ENCODE results near the gene RPL36A. TPM values are rescaled to one million over a fixed set of nuclear protein-coding genes. Genes with fewer than 3 reads are reported as not detected.

The RPL36A gene
- total and polyA plus RNA-seq, 9 of the 15 experiments (the other 6 are each of a cell fraction or from before 2014, with no cell fraction given) = 412 to 4,539 (median 3,209) TPM

DNA sequence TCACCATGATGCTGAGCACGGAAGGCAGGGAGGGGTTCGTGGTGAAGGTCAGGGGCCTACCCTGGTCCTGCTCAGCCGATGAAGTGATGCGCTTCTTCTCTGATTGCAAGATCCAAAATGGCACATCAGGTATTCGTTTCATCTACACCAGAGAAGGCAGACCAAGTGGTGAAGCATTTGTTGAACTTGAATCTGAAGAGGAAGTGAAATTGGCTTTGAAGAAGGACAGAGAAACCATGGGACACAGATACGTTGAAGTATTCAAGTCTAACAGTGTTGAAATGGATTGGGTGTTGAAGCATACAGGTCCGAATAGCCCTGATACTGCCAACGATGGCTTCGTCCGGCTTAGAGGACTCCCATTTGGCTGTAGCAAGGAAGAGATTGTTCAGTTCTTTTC is 21.2 kb downstream of the RPL36A start:
- Histone ChIP-seq H2AFZ (ENCODE audit: low read depth, low read length) (no peak overlapping the region), H3K4me1 (replicated peaks in 1 of 2; ENCODE audit: control insufficient read depth in 2 of 2, insufficient read depth in 2 of 2, low read length in 2 of 2) (peaks cover 0 to 10% of the 10 kb centered on the region in 2 experiments; a peak in 3 of 5 replicates), H3K9me1 (ENCODE audit: control insufficient read depth, insufficient read depth, low read length) (no peaks in the 10 kb centered on the region), H4K20me1 (replicated peaks; ENCODE audit: control insufficient read depth, insufficient read depth, low read length) (no peaks in the 10 kb centered on the region; the same call in 1 of the 2 replicates), H3K27me3 (ENCODE audit: control insufficient read depth in 2 of 2, insufficient read depth in 2 of 2, low read length in 2 of 2) (no peaks in the 10 kb centered on the region; a peak in 1 of 5 replicates), H3K9me3 (replicated peaks; ENCODE audit: control insufficient read depth, insufficient read depth, low read depth, low read length) (no peaks in the 10 kb centered on the region), H3K9ac (ENCODE audit: insufficient read depth in 1 of 2, low read depth in 2 of 2, low read length in 2 of 2) (no peak overlapping the region), H3K79me2 (ENCODE audit: control insufficient read depth, insufficient read depth, low read length) (peaks cover 44% of the 10 kb centered on the region), H3K4me3 (no peak overlapping the region), H3K4me2 (ENCODE audit: insufficient read depth, low read length) (no peak overlapping the region), H3K27ac (ENCODE audit: extremely low read depth, low read depth, low read length) (no peak overlapping the region), H3K36me3 (ENCODE audit: control insufficient read depth, insufficient read depth, low read length) (peaks cover 22% of the 10 kb centered on the region; the same call in 1 of the 3 replicates)
- DNase-seq (ENCODE audit: extremely low read depth in 1 of 4, low spot score in 3 of 4) = no peak
- TF ChIP-seq, protein P1, sequence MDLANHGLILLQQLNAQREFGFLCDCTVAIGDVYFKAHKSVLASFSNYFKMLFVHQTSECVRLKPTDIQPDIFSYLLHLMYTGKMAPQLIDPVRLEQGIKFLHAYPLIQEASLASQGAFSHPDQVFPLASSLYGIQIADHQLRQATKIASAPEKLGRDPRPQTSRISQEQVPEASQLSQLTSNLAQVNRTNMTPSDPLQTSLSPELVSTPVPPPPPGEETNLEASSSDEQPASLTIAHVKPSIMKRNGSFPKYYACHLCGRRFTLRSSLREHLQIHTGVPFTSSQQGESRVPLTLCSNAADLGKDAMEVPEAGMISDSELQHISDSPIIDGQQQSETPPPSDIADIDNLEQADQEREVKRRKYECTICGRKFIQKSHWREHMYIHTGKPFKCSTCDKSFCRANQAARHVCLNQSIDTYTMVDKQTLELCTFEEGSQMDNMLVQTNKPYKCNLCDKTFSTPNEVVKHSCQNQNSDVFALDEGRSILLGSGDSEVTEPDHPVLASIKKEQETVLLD (IDR thresholded peaks at IDR 0.05) = no peak
- TF ChIP-seq SMARCE1 (IDR thresholded peaks at IDR 0.05) (no peak), HDGF (IDR thresholded peaks at IDR 0.05) (no peak)
- no peak for ATAC-seq
- WGBS (ENCODE audit: insufficient coverage, low coverage, missing lambda C conversion rate) = 95% methylated on average over 7 of the region's 10 CpGs
- POLR2A ChIA-PET = no interaction called here
- in situ Hi-C loops (cut with MboI) (no loop called here), intact Hi-C loops (cut with micrococcal nuclease) (no loop called here)
- no peak for FAIRE-seq
- no TSS peak for BruUV-seq (replicated peaks)
- CTCF ChIA-PET (ENCODE audit: low intra/inter-chr PET ratio) = no interaction called here

All from K562 (cell line).